GM18867 (cell line): ENCODE results near the gene TAF12.
"Not testable (repeated sequence)": the region's sequence is repeated elsewhere in the genome, so short reads cannot be mapped to it uniquely, and the experiment has no call there.

ENCODE experiments used
- ATAC-seq: cut with Tn5 transposase; IDR thresholded peaks from one replicate; pipeline ENCODE4 v1.9.1; 2021; ENCODE audit warnings: mild to moderate bottlenecking, moderate library complexity; ENCODE audit not compliant: unreplicated experiment

The TAF12 gene

DNA sequence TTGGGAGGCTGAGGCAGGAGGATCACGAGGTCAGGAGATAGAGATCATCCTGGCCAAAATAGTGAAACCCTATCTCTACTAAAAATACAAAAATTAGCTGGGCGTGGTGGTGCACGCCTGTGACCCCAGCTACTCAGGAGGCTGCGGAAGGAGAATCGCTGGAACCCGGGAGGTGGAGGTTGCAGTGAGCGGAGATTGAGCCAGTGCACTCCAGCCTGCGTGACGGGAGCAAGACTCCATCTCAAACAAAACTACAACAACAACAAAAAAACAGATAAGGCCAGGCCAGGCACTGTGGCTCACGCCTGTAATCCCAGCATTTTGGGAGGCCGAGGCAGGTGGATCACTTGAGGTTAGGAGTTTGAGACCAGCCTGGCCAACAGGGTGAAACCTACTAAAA, 2.5 kb upstream of the TAF12 start:
- ATAC-seq: not testable (repeated sequence)

DNA sequence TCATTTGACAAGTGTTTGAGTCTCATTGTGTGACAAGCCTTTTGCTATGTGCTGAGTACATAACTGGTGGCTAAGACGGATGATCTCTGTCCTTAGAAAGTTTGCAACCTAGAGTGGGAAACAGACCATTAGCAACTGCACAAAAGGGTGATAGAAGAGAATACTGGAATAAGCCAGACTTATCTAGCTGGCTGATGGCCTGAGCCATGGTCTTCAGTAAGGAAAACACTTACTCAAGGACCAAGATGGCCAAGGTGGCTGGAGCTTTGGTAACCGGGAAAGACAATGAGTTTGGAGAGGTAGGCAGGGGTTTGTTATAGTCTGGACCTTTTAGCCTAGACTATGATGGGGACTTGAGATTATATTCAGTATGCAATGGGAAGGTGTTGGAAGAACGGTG, 1.6 kb upstream of the TAF12 start:
- ATAC-seq: no peak

DNA sequence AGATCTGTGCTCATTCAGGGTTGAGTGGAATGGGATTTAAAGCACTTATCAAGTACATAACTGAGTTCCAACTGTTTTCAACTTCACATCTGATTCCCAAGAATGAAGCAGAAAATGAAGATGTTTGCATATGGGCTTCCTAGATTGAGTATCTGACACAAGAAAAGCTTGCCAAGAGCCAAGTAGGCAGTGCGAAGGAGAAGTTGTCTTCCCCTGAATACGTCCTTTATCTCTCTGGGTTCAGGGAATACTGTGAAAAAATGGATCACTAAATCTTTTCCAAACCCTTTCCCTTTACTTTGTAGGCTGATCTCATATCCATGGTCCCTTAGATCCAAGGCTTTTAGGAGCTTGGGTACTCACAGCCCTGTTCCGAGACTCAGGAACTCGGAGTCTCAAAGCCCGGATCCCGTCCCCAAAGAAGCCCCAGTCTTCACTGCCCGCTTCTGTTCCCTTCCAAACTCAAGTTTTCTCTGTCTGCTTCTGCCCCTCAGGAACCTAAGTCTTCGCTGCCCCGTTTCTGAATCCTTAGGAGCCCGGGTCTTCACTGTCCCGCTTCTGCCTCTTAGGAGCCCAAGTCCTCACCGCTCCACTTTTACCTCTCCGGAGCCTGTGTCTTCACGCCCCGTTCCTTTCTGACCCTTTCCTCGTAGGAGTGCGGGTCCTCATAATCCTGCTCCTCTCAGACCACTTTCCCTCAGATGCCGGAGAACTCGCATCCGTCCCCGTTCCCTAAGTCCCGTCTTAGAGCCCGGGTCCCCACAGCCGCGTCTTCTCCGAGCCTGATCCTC, 616 bp downstream of the TAF12 start:
- peak; percentile 22 for ATAC-seq

DNA sequence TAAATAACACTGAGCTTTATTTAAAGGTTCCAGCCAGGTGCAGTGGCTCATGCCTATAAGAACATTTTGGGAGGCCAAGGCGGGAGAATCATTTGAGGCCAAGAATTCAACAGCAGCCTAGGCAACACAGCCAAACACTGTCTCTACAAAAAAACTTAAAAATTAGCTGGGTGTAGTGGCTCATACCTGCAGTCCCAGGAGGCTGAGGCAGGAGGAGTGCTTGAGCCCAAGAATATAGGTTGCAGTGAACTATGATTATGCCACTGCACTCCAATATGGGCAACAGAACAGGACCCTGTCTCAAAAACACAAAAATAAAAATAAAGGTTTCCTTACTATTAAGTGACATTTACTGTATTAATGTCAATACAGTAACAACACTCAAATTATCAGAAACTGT, 2.1 kb downstream of the TAF12 start:
- no peak for ATAC-seq

DNA sequence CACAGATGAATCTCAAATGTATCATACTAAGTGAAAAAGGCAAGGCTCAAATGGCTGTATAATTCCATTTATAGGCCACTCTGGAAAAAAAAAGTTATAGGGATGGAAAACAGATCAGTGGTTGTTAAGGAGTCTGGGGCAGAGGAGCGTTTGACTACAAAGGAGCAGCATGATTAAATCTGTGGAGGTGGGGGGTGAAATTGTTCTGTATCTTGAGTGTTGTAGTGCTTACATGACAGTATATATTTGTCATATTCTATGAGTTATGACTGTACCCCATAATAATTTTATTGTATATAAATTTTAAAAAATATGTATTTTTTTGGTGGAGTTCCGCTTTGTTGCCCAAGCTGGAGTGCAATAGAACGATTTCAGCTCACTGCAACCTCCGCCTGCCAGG, 10.3 kb downstream of the TAF12 start:
- ATAC-seq: no peak

DNA sequence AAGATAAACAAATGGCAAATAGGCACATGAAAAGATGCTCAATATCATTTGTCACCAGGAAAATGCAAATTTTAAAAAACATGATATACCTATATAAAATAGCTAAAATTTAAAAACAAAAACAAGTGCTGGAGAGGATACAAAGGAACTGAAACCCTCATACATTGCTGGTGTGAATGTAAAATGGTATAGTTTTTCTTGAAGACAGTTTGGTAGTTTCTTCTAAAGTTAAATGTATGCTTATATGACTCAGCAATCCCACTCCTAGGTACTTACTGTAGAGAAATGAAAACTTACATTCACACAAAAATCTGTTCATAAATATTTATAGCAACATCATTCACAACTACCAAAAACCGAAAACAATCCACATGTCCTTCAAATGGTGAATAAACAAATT, 11.2 kb downstream of the TAF12 start:
- no peak for ATAC-seq

GRCh38 chr1:28613175-28613574, 29.7 kb downstream of the TAF12 start:
- ATAC-seq: no peak

- no peak for ATAC-seq
Observed at GRCh38 chr1:28606771-28607170, 36.1 kb downstream of the TAF12 start.

- no peak for ATAC-seq
Observed at GRCh38 chr1:28604962-28605361, 37.9 kb downstream of the TAF12 start.

DNA sequence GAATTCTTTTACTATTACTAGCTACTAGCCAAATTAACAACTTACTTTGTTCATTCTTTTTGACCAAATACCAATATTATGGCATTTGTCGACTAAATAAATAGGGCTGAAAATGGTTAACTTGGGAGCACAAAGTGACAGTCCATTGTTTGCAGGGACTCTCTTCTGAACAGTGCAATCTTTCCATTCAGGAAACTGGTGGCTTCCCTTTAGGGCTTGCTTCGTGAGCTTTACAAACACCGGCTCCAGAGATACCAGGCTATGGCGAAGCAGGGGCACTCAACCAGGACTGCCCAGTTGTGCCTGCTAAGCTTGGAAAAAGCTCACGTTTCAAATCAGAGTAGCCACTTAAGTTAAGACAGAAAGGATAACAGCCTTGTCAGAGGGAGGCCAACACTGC, 38.5 kb downstream of the TAF12 start:
- no peak for ATAC-seq

DNA sequence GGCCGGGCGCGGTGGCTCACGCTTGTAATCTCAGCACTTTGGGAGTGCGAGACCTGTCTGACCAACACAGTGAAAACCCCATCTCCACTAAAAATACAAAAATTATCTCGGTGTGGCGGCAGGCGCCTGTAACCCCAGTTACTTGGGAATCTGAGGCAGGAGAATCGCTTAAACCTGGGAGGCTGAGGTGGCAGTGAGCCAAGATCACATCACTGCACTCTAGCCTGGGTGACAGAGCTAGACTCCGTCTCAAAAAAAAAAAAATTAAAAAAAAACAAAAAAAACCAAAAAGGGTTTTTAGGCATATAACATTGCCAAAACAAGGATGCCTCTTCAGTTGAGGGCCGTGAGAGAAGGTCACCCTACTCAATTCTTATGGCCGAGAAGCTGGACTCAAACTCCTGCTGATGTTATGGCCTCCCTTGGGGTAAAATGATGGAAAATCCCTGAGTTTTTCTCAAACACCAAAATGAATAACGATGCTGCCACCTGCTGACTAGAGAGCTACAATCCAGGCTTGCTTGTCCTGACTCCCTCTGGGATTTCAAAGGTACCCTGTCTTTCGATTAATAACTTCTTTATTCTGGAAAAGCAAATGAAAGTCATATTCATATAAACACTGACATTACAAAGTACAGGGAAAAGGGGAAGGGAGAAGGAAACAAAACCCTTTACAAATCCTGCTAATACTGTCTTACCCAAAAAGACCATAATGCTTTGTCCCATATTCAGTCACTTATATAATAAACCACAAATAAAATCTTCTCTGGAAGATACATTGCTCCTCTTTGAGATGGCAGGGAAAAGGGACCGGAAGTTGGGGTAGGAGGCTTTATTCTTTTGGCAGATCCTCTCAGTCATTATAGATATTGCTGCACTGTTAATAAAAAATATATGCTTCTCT, 40.1 kb downstream of the TAF12 start:
- no peak for ATAC-seq

DNA sequence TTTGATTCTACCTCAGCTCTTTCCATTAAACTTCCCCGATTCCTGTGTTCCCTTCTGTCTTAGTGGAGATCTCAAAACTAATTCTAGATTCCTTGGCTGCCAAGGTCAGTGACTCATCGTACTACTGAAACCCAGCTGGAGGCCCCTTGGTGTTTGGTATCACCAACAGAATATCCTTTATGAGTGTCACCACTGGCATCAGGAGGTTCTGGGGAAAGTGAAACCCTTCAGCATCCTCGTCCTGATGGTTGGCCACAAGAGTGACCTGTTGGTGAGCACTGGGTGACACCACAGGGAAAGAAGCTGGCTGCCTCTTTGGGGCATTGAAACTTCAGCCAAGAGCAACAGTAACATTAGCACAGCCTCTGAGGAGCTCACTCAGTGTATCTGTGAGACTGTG, 41.2 kb downstream of the TAF12 start:
- no peak for ATAC-seq

- not testable (repeated sequence) for ATAC-seq
Observed at GRCh38 chr1:28596276-28596675, 46.6 kb downstream of the TAF12 start.

DNA sequence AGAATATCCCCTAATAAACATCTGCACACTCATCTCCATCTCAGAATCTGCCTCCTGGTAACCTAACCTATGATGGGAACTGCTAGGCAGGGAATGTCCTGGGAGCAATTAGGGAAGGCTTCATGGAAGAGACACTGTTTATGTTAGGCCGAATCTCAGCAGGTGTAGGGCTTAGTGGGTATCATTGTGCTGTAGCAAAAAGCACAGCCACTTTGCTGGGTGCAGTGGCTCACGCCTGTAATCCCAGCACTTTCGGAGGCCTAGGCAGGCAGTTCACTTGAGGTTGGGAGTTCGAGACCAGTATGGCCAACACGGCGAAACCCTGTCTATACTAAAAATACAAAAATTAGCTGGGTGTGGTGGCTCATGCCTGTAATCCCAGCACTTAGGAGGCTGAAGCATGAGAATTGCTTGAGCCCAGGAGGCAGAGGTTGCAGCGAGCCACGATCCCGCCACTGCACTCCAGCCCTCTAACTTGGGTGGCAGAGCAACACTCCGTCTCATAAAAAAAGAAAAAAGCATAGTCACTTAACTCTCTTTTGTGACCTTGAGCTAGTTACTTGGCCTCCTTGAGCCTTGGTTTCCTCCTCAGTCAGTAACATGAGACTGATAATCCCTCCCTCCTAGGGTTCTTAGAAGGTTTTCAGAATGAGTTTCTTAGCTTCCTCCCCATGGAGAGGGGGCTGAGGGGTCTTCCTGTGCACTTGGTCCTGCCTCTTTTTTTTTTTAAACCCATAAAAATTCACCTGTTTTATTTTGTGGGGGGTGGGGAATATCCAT, 47.3 kb downstream of the TAF12 start:
- ATAC-seq: no peak

- ATAC-seq: not testable (repeated sequence)
Observed at GRCh38 chr1:28594686-28595411, 48.0 kb downstream of the TAF12 start.

DNA sequence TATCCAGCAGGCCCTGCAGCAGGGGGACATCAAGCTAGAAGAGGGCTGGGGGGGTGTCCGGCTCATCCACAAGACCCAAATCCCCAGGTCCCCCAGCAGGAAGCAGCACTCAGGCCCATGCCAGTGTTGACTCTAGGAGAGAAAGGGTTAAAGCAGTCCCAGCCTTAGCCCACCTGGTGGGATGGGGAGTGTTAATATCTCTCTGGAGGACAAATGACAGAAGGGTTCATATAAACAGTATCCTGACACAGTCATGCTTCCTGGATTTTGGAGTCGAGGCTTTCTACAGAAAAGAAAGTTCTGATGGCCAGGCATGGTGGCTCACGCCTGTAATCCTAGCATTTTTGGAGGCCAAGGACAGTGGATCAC, 48.9 kb downstream of the TAF12 start:
- ATAC-seq: not testable (repeated sequence)

- no peak for ATAC-seq
Observed at GRCh38 chr1:28592321-28593071, 50.4 kb downstream of the TAF12 start.

GRCh38 chr1:28591708-28592320, 51.1 kb downstream of the TAF12 start, which contains the start of gene RAB42:
TSS of gene RAB42 (plus strand) at chr1:28592265. CDS start at chr1:28592512, 247 bp downstream.
- no peak for ATAC-seq
